WI38 (cell line): ENCODE data around the gene IZUMO4.

ENCODE experiments used
- H3K4me3 ChIP-seq: 2 replicates; pipeline ENCODE4 v1.5.1; 2011; ENCODE audit warnings: low read depth, mild to moderate bottlenecking, control low read depth, low read length
- TF ChIP-seq, protein P1 (sequence below): IDR thresholded peaks from 2 replicates; pipeline ENCODE4 v1.5.1; 2012; ENCODE audit warnings: low read depth, mild to moderate bottlenecking, control low read depth, low read length

The IZUMO4 gene

DNA sequence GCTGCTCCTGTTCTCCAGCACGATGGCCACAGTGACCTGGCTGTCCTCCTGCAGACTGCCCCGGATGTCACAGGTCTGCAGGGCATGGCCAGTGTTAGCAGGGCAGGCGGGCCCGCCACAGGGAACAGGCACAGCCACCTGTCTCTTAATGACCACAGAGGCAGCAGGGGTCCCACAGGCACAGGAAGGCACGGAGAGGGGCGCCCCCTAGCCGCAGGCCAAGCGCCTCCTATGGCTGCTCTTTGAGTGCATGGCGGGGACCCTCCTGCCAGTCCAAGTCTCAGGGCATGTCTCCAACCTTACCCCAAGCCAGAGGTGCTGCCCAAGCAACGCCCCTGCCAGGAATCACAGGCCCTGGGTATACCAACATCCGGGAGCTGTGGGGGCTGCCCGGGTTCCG, 14.1 kb downstream of the IZUMO4 start:
- H3K4me3 ChIP-seq, result no peak overlapping the region
- TF ChIP-seq, protein P1, sequence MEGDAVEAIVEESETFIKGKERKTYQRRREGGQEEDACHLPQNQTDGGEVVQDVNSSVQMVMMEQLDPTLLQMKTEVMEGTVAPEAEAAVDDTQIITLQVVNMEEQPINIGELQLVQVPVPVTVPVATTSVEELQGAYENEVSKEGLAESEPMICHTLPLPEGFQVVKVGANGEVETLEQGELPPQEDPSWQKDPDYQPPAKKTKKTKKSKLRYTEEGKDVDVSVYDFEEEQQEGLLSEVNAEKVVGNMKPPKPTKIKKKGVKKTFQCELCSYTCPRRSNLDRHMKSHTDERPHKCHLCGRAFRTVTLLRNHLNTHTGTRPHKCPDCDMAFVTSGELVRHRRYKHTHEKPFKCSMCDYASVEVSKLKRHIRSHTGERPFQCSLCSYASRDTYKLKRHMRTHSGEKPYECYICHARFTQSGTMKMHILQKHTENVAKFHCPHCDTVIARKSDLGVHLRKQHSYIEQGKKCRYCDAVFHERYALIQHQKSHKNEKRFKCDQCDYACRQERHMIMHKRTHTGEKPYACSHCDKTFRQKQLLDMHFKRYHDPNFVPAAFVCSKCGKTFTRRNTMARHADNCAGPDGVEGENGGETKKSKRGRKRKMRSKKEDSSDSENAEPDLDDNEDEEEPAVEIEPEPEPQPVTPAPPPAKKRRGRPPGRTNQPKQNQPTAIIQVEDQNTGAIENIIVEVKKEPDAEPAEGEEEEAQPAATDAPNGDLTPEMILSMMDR, result no peak

DNA sequence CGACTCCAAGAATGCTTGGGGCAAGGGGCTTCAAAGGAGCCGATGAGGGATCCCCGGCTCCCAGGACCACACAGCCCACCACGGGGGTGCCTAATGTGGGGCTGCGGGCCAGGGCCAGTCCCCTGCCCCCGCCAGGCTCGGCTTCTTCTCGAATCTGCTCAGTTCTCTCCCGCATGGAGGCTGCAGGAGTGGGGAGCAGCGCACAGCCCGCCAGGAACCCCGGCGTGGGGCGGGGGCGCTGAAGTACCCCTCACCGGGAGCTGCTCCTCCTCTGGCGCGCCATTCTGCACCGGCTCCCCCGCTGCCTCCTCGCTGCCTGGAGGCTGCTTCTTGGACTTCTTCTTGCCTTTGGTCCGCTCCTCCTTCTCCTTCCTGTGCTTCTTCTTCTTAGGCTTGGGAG, 14.7 kb downstream of the IZUMO4 start:
- TF ChIP-seq, protein P1, result no peak
- H3K4me3 ChIP-seq, result no peak overlapping the region

DNA sequence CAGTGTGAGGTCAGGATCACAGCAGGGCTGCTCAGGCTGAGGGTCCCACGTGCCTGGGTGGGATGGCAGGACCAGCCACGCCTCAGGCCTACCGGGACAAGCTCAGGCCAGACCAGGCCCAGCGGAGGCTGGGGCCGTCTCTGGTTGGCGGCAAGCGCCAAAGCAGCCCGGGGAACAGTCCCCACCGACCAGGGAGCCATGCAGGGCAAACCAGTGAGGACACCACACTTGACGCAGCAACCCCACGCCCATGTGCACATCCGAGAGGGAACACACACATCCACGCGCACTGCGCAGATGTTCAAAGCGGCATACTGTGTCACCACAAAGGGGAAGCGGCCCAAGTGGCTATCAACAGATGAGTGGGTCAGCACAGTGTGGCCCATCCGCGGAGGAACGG, 15.2 kb downstream of the IZUMO4 start:
- H3K4me3 ChIP-seq, result no peak overlapping the region
- TF ChIP-seq, protein P1, result no peak

DNA sequence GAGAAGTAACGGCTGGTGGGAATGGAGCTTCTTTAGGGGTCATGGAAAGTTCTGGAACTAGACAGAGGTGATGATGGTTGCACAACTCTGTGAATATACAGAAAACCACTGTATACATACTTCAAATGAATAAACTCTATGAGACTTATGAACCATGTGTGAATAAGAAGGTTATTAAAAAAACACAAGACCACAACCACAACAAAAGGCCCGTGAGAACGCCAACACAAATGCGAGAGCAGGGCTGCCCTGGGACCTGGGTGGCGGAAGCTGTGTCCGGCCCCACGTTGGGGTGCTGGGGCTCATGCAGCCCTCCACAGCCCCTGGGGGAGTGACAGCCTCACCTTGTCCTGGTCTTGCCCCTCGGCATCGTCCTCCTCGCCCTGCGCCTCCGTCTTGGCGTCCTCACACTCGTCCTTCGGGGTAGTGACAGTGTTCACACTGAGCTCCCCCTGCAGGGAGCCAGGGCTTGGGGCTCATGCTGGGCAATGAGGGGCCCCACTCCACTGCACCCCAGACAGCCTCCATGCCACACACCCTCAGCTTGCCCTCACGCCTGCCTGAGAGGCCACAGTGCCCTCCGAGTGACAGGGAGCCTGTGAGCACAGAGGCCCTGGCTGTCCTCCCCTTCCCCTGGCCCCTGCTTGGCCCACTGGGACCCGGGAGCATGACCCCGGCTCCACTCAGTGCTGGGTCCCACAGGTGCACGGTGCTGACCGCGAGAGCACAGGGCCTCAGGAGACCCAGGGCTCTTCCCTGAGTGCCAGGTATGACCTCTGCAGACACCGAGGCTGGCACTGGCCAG, 16.0 kb downstream of the IZUMO4 start:
- TF ChIP-seq, protein P1, result no peak
- H3K4me3 ChIP-seq, result no peak overlapping the region

DNA sequence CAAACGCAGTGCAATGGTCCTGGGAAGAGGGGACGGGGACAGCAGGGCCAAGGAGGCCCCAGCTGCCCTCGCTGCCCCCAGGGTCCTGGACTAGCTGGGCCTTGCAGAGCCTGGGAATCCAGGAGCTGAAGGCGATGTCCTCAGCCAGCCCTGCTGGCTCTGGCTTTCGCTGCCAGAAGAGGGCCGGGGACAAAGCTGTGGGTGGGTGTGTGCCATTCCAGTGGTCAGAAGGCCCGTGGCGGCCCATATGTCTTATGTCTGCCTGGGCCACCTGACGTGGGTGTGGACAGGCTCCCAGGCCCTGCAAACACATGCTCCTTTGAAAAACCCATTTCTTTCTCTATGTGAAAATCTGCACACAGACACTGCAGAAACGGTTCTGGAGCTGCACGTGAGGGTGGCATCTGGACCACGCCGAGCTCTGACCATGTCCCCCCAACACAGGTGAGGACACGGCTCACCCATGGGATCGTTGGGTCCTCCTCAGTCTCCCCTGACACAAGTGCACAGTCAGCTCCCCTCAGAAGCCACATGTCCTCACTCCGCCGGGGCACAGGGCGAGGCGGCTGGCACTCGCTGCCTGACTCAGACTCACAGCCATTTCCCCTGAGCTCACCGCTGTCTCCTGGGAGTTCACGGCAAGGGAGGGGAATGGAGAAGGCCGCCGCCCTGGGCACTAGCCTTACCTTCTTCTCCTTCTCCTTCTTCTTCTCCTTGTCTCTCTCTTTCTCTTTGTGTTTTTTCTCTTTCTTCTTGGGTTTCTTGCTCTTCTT, 16.9 kb downstream of the IZUMO4 start:
- no peak overlapping the region for H3K4me3 ChIP-seq
- TF ChIP-seq, protein P1, result no peak

DNA sequence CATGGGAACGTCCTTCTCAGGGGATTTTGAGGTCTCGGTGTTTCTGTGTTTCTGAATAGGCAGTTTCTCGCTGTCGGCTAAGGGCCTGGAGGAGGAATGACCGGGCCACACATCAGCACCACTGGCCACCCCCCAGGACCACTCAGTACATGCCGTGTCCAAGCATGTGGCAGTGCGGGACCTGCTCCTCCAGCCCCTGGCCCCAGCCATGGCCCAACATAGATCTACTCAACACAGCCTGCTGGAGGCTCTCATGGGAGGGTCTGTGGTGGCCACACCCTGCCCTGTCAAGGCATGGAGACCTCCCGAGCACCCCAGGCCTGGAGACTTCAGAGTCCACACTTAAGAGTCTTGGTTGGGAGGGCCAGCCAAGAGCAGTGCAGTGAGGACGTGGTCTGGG, 17.5 kb downstream of the IZUMO4 start:
- TF ChIP-seq, protein P1, result no peak
- H3K4me3 ChIP-seq, result no peak overlapping the region

DNA sequence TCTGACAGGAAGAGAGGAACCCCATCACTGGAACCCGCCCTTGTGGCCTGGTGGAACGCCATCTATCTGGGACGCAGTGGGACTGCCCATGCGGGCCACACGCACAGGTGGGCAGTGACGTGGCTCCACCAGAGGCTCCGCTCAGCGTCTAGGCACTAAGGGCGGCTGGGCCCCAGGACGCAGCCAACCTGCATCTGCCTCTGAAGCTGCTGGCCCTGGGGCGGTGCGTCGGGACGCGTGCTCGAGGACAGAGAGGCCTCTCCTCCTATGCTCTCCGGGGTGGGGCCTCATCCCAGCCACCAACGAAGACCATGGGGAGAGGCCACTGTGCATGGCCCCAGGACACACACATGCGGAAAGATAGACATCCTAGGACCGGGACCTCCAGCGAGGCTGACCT, 18.1 kb downstream of the IZUMO4 start:
- TF ChIP-seq, protein P1, result no peak

More for the DNA sequence above, 18.1 kb downstream of the IZUMO4 start:
- H3K4me3 ChIP-seq, result no peak overlapping the region
